Measurements from ENCODE around the gene LYPLAL1.

DNA sequence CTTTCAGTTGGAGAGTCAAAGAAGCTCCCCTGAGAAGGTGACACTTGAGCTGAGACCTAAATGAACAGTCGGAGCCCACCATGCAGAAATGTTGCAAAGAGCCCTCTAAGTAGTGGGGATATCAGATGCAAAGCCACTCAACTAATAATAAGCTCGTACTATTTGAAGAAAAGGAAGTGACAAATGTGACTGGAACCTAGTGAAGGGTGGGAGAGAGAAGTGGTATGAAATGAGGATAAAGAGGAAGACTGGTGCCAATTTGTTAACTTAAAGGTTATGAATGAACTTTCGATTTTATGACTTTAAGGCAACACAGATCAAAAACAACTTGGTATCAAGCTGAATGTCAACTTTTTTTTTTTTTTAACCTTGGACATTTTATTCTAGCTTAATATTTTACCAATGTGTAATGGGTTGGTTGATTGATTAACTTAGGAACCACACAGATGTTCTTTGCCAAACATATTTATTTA, 14.7 kb downstream of the LYPLAL1 start:
- no peak for TF ChIP-seq EZH2 (IDR thresholded peaks at IDR 0.05; ENCODE audit: insufficient read depth, low read length)
- TF ChIP-seq, protein P1, sequence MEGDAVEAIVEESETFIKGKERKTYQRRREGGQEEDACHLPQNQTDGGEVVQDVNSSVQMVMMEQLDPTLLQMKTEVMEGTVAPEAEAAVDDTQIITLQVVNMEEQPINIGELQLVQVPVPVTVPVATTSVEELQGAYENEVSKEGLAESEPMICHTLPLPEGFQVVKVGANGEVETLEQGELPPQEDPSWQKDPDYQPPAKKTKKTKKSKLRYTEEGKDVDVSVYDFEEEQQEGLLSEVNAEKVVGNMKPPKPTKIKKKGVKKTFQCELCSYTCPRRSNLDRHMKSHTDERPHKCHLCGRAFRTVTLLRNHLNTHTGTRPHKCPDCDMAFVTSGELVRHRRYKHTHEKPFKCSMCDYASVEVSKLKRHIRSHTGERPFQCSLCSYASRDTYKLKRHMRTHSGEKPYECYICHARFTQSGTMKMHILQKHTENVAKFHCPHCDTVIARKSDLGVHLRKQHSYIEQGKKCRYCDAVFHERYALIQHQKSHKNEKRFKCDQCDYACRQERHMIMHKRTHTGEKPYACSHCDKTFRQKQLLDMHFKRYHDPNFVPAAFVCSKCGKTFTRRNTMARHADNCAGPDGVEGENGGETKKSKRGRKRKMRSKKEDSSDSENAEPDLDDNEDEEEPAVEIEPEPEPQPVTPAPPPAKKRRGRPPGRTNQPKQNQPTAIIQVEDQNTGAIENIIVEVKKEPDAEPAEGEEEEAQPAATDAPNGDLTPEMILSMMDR (IDR thresholded peaks at IDR 0.05; ENCODE audit: insufficient read depth, low read depth, low read length) = no peak

Data from astrocyte (in vitro differentiated cells and primary cell).